PC-3 (cell line): ENCODE results near the gene IGFBP6. TPM values are rescaled to one million over a fixed set of nuclear protein-coding genes. Genes with fewer than 3 reads are reported as not detected.
A peak's percentile ranks its signal among the peaks of the same experiment; 100 is the strongest.

ENCODE experiments used
- ATAC-seq: fragments of 200-7000 bp; cut with Tn5 transposase; 2 replicates; pipeline ENCODE4 v1.9.1; 2020; ENCODE audit warnings: mild to moderate bottlenecking, moderate library complexity
- BruUV-seq: library from RNA; stranded (reverse); fragments of 400-500 nt; replicated peaks from 2 replicates; lab custom pipeline; 2021; lab: Mats Ljungman, UMichigan
- CTCF ChIA-PET: fragments of 300-600 bp; sonication (Branson Sonifier 250); formaldehyde crosslinking; loops from one replicate; lab custom pipeline; 2022; ENCODE audit warnings: antibody characterized with exemption; lab: Charles Lee
- POLR2A ChIA-PET: fragments of 300-600 bp; sonication (Branson Sonifier 250); formaldehyde crosslinking; loops from one replicate; lab custom pipeline; 2022; ENCODE audit warnings: antibody characterized with exemption; ENCODE audit not compliant: unreplicated experiment; lab: Charles Lee
- DNase-seq: peaks from one replicate; pipeline ENCODE4 v3.0.0-alpha.2; 2015
- H2AFZ ChIP-seq: fragments of 300-600 bp; sonication (generic); 2 replicates; pipeline ENCODE4 v1.6.0; 2016; ENCODE audit warnings: antibody characterized with exemption, low read length
- H3F3A ChIP-seq: fragments of 300-600 bp; sonication (generic); one replicate; pipeline ENCODE4 v1.6.0; 2017; ENCODE audit warnings: antibody characterized with exemption, low read length, control low read depth, mild to moderate bottlenecking; ENCODE audit not compliant: unreplicated experiment
- H3K27ac ChIP-seq: fragments of 300-600 bp; sonication (generic); 2 replicates; pipeline ENCODE4 v1.5.1; 2016; ENCODE audit warnings: mild to moderate bottlenecking, low read length
- H3K27me3 ChIP-seq: fragments of 300-600 bp; sonication (generic); 2 replicates; pipeline ENCODE4 v1.6.1; 2016; ENCODE audit warnings: low read length, mixed read lengths
- H3K36me3 ChIP-seq: fragments of 300-600 bp; sonication (generic); 2 replicates; pipeline ENCODE4 v1.6.1; 2016; ENCODE audit warnings: low read depth, mixed run types, low read length, mixed read lengths
- H3K4me1 ChIP-seq: fragments of 300-600 bp; sonication (generic); 2 replicates; pipeline ENCODE4 v1.5.1; 2016; ENCODE audit warnings: low read length; ENCODE audit not compliant: insufficient read depth
- H3K4me2 ChIP-seq: fragments of 300-600 bp; sonication (generic); 2 replicates; pipeline ENCODE4 v1.6.0; 2016; ENCODE audit warnings: low read length
- H3K4me3 ChIP-seq: fragments of 300-600 bp; sonication (generic); 2 replicates; pipeline ENCODE4 v1.5.1; 2016; ENCODE audit warnings: mild to moderate bottlenecking, low read length, mixed read lengths
- H3K79me2 ChIP-seq: fragments of 300-600 bp; sonication (generic); 2 replicates; pipeline ENCODE4 v1.6.1; 2017; ENCODE audit warnings: low read length, mixed read lengths
- H3K9ac ChIP-seq: fragments of 300-600 bp; sonication (generic); 2 replicates; pipeline ENCODE4 v1.6.0; 2016; ENCODE audit warnings: mild to moderate bottlenecking, low read length
- H3K9me2 ChIP-seq: fragments of 300-600 bp; sonication (generic); replicated peaks from 2 replicates; pipeline ENCODE4 v1.6.1; 2016; ENCODE audit warnings: mixed run types, low read length, mixed read lengths
- H3K9me3 ChIP-seq: fragments of 300-600 bp; sonication (generic); 2 replicates; pipeline ENCODE4 v1.6.1; 2016; ENCODE audit warnings: low read length, mixed read lengths
- H4K20me1 ChIP-seq: fragments of 300-600 bp; sonication (generic); 2 replicates; pipeline ENCODE4 v1.6.1; 2016; ENCODE audit warnings: low read length, mixed read lengths
- CTCF ChIP-seq: fragments of 300-600 bp; sonication (generic); conservative IDR thresholded peaks from 2 replicates; pipeline ENCODE4 v1.5.1; 2017; ENCODE audit warnings: antibody characterized with exemption, low read depth, mild to moderate bottlenecking, low read length
- EZH2 ChIP-seq: fragments of 300-600 bp; sonication (generic); IDR thresholded peaks from one replicate; pipeline ENCODE4 v1.6.1; 2017; ENCODE audit warnings: antibody characterized with exemption, mild to moderate bottlenecking, low read length; ENCODE audit not compliant: unreplicated experiment
- EZH2phosphoT487 ChIP-seq: fragments of 300-600 bp; sonication (generic); IDR thresholded peaks from 2 replicates; pipeline ENCODE4 v1.6.1; 2018; ENCODE audit warnings: mild to moderate bottlenecking, antibody characterized with exemption, low read length, borderline replicate concordance
- intact Hi-C: fragments of 100-400 bp; cut with micrococcal nuclease; formaldehyde crosslinking; loops from 2 replicates; pipeline ENCODE4 v1.9.0; 2023
- total RNA-seq: library from RNA; depleted of rRNA; stranded (reverse); fragments of >200 nt; gene quantifications from 2 replicates; pipeline ENCODE4 v1.2.3, GENCODE V29; 2014

IGFBP6 gene
- total RNA-seq, 1 experiment from 2014 or later = 256 TPM

GRCh38 chr12:53051881-53052412 lies 45.5 kb upstream of the IGFBP6 start:
- Histone ChIP-seq H3K9ac (no peak overlapping the region), H3K4me2 (peak overlapping the region; percentile 89), H3K27me3 (no peaks in the 10 kb centered on the region), H2AFZ (no peak overlapping the region), H4K20me1 (no peaks in the 10 kb centered on the region), H3K27ac (no peak overlapping the region), H3K9me3 (no peaks in the 10 kb centered on the region), H3K4me3 (peak overlapping the region; percentile 67; the same call in 1 of the 2 replicates), H3K4me1 (peaks cover 63% of the 10 kb centered on the region), H3K9me2 (no peaks in the 10 kb centered on the region), H3K36me3 (no peaks in the 10 kb centered on the region), H3K79me2 (peaks cover 34% of the 10 kb centered on the region), H3F3A (peaks cover 5% of the 10 kb centered on the region)
- TF ChIP-seq CTCF = no peak
- no peak for TF ChIP-seq EZH2phosphoT487
- no peak for TF ChIP-seq EZH2
- CTCF ChIA-PET = no interaction called here
- intact Hi-C loops = no loop called here
- POLR2A ChIA-PET = no interaction called here
- ATAC-seq = no peak
- DNase-seq = no peak
- no TSS peak for BruUV-seq

- H3K4me3 ChIP-seq = peak overlapping the region; percentile 81; the same call in 1 of the 2 replicates
- peak overlapping the region; percentile 89 for H3K4me2 ChIP-seq
- DNase-seq (peak; percentile 72), ATAC-seq (peak; percentile 27)
- no TSS peak for BruUV-seq
- H2AFZ ChIP-seq = no peak overlapping the region
- intact Hi-C loops = no loop called here
- H3K9ac ChIP-seq = no peak overlapping the region
- H3K36me3 ChIP-seq = no peaks in the 10 kb centered on the region
- peaks cover 34% of the 10 kb centered on the region for H3K79me2 ChIP-seq
- ChIA-PET CTCF (interaction anchor here (0.8 kb wide), 1 partner anchor 13 kb away, joined by 3 read pairs; no protein-coding TSS in a partner anchor), POLR2A (no interaction called here)
- no peaks in the 10 kb centered on the region for H4K20me1 ChIP-seq
- H3K27ac ChIP-seq = no peak overlapping the region
- H3K9me2 ChIP-seq = no peaks in the 10 kb centered on the region
- TF ChIP-seq CTCF (no peak), EZH2 (no peak), EZH2phosphoT487 (no peak)
- peaks cover 5% of the 10 kb centered on the region for H3F3A ChIP-seq
- H3K9me3 ChIP-seq = no peaks in the 10 kb centered on the region
- peaks cover 62% of the 10 kb centered on the region for H3K4me1 ChIP-seq
- no peaks in the 10 kb centered on the region for H3K27me3 ChIP-seq
Observed at GRCh38 chr12:53052419-53053217, 44.8 kb upstream of the IGFBP6 start.
